ENCODE data around the gene RPL29.
A peak's percentile ranks its signal among the peaks of the same experiment; 100 is the strongest.

Gene RPL29

DNA sequence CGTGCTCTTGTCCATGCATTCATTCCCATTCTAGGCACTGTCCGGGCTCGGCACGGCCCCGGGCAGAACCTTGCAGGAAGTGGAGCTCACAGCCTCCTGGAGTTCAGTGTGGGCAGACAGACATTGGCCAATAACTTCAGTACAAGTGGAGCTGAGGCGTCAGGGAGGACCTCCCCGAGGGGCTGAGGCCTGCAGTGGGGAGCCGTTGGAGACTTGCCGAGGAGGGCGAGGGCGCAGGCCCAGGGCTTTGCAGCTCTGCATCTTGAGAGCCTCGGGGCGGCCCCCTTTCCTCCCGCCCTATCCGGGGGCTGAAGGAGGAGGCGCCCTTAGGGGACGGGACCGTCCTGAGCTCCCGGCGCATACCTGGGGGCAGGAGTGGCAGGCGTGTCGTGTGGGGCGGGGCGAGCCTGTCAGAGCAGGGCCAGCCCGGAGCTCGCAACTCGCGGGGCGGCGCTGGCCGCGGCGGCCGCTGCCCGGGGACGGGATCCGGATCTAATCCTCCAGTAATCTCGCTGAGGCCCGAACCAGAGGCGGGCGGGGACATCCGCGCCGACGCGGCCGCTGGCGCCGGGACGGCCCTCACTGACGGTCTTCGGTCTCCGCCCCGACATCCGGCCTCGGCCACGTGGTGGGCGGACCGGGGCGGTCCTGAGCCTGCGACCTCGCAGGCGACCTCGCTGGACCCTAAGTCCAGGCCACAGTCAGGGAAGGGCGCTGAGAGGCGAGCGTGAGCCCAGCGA, 12.7 kb downstream of the RPL29 start, which contains the start of gene ACY1:
Gene ACY1 (plus strand): TSS at position 698 of the 740 bp plus-strand sequence. CDS start 530 bp downstream, outside the sequence.
- DNase-seq (ENCODE audit: low spot score), result peak; percentile 96

GRCh38 chr3:51982352-51982837, 13.3 kb downstream of the RPL29 start:
- peak; percentile 98 for DNase-seq (ENCODE audit: low spot score)

DNA sequence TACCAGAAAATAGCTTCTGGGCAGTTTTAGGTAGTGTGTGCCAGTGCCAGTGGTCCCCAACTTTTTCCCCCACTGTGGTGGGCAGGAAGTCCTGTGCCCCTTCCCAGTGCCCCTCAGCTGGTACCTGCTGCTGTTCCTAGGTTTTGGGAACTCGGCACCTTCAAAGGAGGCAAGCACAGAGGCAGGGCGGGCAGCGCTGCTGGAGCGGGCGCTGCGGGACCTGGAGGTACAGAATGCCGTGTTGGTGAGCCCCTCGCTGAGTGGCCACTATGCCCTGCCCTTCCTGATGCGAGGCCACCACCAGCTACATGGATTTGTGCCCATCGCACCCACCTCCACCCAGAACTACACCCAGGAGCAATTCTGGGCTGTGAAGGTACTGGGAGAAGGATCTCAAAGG, 15.4 kb downstream of the RPL29 start:
- DNase-seq (ENCODE audit: low spot score), result no peak

DNA sequence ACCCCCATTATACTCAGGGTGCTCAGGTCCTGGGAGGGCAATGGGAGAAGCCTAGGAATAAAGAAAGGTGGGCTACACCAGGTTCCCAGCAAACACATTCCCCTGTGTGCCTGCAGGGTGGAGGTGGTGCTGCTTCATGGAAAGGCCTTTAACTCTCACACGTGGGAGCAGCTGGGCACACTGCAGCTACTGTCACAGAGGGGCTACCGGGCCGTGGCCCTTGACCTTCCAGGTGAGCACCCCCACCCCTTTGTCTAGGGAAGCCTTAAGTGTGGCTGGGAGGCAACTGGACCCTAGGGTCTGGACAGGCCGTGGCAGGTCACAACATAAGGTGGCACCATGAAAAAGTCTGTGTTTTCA, 17.6 kb downstream of the RPL29 start:
- DNase-seq (ENCODE audit: low spot score), result no peak

DNA sequence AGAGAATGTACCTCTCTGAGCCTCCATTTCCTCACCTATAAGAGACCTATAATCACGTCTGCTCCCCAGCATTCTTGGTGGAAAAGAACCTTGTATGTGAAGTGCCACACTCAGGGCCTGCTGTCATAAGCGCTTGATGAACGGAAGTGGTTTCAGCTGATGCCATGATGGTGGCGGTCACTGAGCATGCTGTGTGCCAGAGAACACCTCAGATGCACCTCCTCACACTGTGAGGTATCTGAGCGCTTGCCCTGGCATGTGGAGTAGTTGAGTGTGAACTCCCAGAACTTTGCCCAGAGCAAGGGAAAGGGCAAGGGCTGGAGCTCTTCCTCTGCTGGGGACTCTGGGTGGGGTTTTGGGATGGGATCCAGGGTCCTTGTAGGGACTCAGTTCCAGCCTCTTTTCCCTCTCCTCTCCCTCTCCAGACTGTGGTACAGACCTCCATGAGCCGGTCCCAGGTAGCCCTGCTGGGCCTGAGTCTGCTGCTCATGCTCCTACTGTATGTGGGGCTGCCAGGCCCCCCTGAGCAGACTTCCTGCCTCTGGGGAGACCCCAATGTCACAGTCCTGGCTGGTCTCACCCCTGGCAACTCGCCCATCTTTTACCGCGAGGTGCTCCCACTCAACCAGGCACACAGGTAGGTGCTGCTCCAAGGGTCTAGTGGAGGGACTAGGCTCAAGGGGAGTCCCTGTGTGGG, 18.1 kb downstream of the RPL29 start:
- no peak for DNase-seq (ENCODE audit: low spot score)

- DNase-seq (ENCODE audit: low spot score), result no peak
Observed at GRCh38 chr3:51975852-51976549, 19.7 kb downstream of the RPL29 start.

DNA sequence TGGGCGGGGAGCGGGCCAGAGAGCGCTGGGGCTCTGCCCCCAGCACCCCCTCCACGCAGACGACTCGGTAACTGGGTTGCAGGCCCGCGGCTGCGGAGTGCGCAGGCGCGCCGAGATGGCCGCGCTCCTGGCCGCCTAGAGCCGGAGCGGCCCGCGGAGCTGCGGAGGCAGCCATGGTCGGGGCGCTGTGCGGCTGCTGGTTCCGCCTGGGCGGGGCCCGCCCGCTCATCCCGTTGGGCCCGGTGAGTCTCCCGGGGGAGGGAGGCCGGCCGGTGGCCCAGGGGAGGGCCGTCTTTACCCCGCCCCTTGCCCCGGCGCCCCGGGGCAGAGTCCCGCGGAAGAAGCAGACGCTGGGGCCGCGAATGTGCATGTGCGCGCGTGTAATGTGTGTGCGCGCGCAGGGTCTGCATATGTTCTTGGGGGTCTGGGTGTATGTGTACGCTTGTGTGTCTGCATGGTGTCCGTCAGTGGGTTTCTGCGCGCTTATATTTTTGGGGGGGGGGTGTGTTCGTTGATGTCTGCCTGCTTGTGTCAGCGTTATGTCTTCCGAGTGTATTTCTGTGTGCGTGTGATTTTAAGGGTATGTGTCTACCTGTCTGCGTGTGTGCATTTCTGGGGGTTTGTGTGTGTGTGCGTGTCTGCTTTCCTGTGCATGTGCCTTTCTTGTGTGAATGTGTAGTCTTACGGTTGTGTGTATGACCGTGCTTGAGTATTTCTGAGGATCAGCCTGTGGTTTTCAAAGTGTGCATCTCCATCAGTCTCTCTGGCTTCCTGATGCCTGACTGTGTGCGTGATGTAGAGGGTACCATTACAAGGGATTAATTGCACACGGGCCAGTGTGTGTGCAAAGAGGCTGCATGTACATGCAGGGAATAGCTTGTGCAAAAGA, 20.5 kb downstream of the RPL29 start, which contains the start of gene ABHD14A:
Gene ABHD14A (plus strand): TSS at position 102 of the 889 bp plus-strand sequence. CDS start 72 bp downstream, at position 174.
- DNase-seq (ENCODE audit: low spot score), result peak; percentile 86

GRCh38 chr3:51974277-51974962, 21.3 kb downstream of the RPL29 start:
- DNase-seq (ENCODE audit: low spot score), result peak; percentile 58

GRCh38 chr3:51971350-51971749, 24.3 kb downstream of the RPL29 start:
- DNase-seq (ENCODE audit: low spot score), result no peak

- DNase-seq (ENCODE audit: low spot score), result no peak
Observed at GRCh38 chr3:51970606-51971300, 24.9 kb downstream of the RPL29 start.

DNA sequence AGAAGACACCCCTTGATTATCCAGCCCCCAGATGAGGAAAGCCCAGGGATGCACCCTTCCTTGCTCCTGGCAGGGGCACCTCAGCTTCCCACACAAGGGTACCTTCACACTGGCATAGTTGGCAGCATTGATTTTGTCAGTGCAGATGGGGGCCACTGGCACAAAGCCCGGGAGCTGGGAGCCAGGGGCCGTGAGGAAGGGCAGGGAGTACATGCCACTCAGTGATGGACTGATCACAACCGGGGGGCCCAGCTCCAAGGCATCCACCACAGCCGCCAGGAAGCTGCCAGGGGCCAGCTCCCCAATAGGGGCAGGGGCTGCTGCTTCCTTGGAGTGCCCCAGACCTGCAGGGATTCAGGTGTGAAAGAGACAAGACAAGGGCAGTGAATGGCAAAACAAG, 25.9 kb downstream of the RPL29 start:
- no peak for DNase-seq (ENCODE audit: low spot score)

- no peak for DNase-seq (ENCODE audit: low spot score)
Observed at GRCh38 chr3:51968883-51969678, 26.6 kb downstream of the RPL29 start.

GRCh38 chr3:51968170-51968775, 27.4 kb downstream of the RPL29 start:
- no peak for DNase-seq (ENCODE audit: low spot score)

GRCh38 chr3:51967384-51968169, 28.1 kb downstream of the RPL29 start, which contains the start of gene PCBP4:
Gene PCBP4, minus strand, starts transcription at chr3:51967454. Its CDS starts 6,214 bp downstream, at chr3:51961240.
- peak; percentile 78 for DNase-seq (ENCODE audit: low spot score)

DNA sequence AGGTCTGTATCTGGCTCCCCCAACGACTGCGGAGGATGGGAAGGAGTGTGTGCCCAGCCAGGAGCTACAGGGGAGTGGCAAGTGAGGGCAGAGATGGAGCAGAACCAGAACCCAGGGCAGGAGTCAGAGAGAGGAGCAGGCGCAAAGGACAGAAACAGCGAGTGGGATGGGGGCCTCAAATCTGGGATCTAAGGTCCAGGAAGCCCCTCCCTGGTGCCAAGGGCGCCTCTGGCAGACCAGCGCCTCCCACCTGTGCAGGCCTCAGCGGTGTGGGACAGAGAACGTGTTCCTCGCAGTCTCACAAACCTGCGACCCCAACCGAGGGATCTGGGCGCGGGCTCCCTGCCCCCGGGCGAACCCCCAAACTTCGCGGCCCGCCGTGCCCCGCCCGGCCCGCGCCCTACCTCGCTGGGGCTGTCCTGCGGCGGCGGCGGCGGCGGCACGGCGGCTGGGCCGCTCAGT, 28.7 kb downstream of the RPL29 start:
- DNase-seq (ENCODE audit: low spot score), result no peak

DNA sequence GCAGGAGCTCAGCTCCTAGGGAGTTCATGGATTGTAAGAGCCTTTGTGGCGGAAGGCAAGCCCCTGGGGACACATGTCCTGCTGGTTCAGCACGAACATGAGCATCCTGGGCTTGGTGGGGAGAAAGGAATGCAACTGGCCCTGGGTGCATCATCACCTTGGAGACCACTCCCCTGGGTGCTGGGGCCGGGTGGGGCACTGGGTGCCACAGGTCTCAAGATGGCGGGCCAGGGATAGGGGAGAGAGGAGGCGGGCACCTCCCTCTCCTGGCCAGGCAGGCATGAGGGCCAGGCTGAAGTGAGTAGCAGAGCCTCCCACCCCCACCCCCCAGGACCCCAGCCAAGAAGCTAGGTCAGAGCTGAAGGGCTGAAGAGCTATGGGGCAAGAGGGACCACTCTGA, 29.2 kb downstream of the RPL29 start:
- no peak for DNase-seq (ENCODE audit: low spot score)

GRCh38 chr3:51966016-51966415, 29.7 kb downstream of the RPL29 start:
- no peak for DNase-seq (ENCODE audit: low spot score)

DNA sequence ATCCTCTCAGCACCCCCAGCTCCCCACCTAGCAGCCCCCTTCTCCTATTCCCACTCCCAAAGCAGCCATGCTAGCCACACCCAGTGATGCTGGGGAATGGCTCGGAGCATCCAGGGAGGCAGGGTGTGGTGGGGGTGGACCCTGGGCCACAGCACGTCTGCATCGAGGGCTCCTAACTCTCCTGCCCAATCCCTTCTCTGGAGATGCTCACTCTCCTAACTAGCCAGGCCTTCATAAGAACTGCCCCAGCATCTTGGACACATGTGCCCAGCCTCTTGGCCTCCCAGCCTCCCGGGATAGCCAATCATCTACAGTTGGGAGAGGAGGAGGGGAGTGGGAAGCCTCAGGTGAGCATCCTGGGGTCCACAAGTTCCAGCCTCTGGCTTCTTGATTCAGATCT, 31.2 kb downstream of the RPL29 start:
- no peak for DNase-seq (ENCODE audit: low spot score)
